C4-2B (cell line): ENCODE measurements around the gene PRPF6.

Experiments used
- H3K27ac ChIP-seq: fragments of 450-650 bp; 2 replicates; pipeline ENCODE4 v1.5.1; 2017
- ZFX ChIP-seq: fragments of 450-650 bp; IDR thresholded peaks from 2 replicates; pipeline ENCODE4 v1.6.1; 2017
- TF ChIP-seq, protein P1 (sequence below): fragments of 450-650 bp; conservative IDR thresholded peaks from 2 replicates; pipeline ENCODE4 v1.5.1; 2017; ENCODE audit warnings: mild to moderate bottlenecking

PRPF6 gene

DNA sequence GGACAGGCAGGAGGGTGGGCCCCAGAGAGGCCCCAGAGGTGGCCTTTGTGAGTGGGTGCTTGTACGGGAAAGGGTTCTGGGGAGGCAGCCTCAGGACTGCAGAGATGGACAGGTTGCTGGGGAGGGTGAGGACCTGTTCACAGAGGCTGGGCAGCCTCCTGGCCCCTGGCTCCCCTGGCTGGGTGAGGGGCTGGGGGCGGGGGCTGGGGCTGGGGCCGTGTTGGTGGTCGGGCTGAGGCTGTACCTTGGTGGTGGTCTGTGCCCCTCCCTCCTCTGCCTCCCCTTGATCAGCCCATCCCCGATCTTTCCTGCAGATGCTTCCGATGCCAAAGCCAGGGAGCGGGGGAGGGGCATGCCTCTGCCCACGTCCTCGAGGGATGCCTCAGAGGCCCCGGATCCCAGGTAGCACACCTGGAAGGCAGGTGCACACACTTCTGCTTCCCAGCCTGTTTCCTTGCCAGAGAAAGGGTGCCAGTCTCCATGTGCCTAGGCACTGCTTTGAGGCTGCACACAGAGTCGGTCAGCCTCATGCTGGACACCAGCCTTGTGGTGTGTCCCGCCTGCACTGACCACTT is 86.9 kb downstream of the PRPF6 start:
- H3K27ac ChIP-seq = no peak overlapping the region
- TF ChIP-seq, protein P1, sequence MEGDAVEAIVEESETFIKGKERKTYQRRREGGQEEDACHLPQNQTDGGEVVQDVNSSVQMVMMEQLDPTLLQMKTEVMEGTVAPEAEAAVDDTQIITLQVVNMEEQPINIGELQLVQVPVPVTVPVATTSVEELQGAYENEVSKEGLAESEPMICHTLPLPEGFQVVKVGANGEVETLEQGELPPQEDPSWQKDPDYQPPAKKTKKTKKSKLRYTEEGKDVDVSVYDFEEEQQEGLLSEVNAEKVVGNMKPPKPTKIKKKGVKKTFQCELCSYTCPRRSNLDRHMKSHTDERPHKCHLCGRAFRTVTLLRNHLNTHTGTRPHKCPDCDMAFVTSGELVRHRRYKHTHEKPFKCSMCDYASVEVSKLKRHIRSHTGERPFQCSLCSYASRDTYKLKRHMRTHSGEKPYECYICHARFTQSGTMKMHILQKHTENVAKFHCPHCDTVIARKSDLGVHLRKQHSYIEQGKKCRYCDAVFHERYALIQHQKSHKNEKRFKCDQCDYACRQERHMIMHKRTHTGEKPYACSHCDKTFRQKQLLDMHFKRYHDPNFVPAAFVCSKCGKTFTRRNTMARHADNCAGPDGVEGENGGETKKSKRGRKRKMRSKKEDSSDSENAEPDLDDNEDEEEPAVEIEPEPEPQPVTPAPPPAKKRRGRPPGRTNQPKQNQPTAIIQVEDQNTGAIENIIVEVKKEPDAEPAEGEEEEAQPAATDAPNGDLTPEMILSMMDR = no peak
- TF ChIP-seq ZFX = no peak

DNA sequence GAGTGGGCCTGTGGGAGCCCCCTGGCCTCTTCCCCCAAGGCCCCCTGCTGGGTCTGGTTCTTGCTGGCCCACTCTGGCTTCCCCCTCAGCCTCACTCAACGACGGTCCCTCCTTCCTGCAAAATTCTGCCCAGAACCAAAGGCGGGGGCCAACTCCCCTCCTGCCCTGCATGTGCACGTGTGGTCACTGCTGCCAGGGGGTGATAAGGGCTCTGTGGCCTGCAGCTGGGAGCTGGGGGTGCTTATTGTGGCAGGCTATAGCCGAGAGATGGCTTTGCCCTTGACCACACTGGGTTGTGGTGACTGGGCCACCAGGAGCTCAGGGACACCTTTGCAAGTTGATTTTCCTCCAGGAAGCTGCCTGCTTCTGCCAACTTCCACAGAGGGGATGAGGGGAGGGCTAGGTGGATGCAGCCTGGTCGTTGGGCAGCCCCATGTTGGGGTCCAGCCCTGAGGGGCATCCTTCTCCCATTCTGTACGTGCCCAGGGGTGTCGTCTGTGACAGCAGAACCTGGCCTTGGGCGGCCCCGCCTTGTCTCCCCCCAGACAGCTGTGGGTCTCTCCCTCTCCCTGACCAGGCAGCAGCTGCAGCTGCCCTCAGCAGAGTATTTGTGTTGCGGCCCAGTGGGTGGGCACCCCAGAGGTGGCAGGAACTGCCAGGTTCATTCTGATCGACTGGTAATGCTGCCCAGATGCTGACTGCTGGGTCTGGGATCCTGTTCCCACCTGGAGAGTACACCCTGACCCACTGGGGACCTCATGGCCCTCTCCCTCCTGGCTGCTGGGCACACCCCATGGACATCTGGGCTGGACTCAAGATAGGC is 87.7 kb downstream of the PRPF6 start:
- H3K27ac ChIP-seq = no peak overlapping the region
- TF ChIP-seq, protein P1 = no peak
- TF ChIP-seq ZFX = no peak

GRCh38 chr20:64069209-64069613 is 88.3 kb downstream of the PRPF6 start:
- no peak overlapping the region for H3K27ac ChIP-seq
- TF ChIP-seq, protein P1 = no peak
- TF ChIP-seq ZFX = no peak

DNA sequence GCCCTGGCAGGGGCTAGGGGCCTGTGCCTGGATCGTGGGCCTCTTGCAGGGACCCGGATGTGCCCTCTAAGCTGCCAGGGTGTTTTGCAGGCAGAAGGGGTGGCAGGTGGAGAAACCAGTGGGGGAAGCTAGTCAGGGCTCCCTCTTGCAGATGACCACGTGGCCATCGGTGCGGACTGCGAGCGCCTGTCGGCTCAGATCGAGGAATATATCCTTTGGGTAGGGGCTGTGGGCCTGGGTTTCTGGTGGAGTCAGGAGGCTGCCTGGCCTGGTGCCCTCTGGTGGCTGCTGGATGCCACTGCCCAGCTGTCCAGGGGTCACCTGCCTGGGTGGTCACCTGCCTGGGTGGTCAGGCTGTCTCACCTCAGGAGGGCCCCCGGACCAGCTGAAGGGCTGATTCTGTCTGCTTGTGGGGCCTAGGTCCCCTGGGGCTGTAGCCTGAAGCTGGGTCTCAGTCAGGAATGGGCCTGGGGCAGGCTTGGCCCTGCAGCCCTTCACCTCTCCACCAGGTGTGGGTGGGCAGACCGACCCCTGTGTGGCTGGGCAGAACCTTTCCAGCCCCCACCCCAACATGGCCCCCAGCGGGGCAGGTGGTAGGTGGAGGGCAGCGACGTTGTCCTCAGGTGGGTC is 88.8 kb downstream of the PRPF6 start:
- H3K27ac ChIP-seq = no peak overlapping the region
- no peak for TF ChIP-seq ZFX
- TF ChIP-seq, protein P1 = peak; percentile 90

DNA sequence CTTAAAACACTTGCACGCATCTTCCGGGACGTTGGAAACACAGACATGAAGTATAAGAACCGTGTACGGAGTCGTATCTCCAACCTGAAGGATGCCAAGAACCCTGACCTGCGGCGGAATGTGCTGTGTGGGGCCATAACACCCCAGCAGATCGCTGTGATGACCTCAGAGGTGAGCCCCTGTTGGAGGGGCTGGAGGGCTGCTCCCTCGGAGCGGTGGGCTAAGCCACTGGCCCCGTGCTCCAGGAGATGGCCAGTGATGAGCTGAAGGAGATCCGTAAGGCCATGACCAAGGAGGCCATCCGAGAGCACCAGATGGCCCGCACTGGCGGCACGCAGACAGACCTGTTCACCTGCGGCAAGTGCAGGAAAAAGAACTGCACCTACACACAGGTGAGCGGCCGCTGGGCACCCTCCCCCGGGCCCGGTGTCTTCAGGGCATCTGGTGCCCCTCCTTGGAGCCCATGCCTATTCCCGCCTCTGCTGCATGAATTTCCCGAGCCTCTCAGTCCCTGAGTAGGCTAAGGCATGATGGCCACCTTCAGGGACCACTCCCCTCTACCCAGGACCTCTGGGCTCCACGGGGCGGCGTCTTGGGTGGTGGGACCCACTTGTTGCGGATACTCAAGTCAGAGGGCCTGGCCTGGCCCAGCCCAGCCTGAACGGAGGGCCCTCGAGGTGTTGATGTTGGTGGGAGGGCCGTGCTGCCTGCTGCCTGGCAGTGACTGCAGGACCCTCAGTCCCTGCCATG is 89.5 kb downstream of the PRPF6 start:
- TF ChIP-seq, protein P1 = no peak

GRCh38 chr20:64071341-64072332 is 90.7 kb downstream of the PRPF6 start:
- no peak overlapping the region for H3K27ac ChIP-seq
- TF ChIP-seq ZFX = no peak
- TF ChIP-seq, protein P1 = no peak

More for the DNA sequence above, 89.5 kb downstream of the PRPF6 start:
- no peak overlapping the region for H3K27ac ChIP-seq
